T1000 (cell line): Measurements from ENCODE around the gene MX2.
"Not testable (repeated sequence)": the region's sequence is repeated elsewhere in the genome, so short reads cannot be mapped to it uniquely, and the experiment has no call there.

ENCODE experiments used
- DNase-seq: peaks from one replicate; lab custom pipeline; 2025; ENCODE audit warnings: mixed read lengths; lab: John Stamatoyannopoulos, UW

The MX2 gene

DNA sequence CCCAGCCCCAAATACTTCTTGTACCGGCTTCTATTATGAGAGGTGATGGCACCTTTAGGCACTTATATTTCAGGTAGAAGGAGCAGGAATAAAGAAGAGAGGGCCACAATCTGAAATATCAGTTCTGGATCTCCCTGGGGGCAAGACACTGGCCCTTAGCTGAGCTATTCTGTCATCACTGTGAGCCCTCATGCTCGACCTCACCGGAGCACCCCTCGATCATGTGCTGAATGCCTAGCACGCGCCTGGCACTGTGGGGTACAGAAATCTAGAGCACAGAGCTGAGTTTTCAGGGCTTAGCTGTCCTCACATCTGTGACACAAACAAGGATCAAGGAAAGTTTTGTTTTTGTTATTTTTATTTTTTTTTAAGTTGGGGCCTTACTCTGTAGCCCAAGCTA is 56.6 kb downstream of the MX2 start:
- DNase-seq: no peak

DNA sequence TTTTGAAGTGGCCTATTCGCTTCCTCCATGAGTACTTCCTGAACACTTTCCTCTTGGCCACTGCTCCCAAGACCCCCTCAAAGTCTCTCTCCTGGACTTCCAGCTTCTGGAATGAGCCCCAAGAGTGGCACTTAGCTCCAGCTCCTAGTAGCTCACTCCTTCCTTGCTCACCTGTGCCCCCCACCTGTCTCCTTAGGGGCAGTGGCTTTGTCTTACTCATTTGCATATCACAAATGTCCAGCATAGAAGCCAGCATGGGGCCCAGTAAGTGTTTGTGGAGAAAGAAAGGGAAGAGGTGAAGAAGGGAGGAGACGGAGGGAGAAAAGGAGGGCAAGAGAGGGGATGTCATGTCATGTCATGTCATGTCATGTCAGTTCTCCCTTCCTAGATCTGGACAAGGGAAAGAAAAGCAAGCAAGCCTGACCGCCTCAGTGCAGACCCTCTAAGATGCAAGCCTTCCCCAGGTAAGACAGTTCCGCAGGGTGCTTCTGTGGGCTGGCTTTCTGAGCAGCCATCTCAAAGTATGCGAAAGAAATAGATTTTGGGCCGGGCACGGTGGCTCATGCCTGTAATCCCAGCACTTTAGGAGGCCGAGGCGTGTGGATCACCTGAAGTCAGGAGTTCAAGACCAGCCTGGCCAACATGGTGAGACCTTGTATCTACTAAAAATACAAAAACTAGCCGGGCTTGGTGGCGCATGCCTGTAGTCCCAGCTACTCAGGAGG is 57.3 kb downstream of the MX2 start:
- DNase-seq: no peak

DNA sequence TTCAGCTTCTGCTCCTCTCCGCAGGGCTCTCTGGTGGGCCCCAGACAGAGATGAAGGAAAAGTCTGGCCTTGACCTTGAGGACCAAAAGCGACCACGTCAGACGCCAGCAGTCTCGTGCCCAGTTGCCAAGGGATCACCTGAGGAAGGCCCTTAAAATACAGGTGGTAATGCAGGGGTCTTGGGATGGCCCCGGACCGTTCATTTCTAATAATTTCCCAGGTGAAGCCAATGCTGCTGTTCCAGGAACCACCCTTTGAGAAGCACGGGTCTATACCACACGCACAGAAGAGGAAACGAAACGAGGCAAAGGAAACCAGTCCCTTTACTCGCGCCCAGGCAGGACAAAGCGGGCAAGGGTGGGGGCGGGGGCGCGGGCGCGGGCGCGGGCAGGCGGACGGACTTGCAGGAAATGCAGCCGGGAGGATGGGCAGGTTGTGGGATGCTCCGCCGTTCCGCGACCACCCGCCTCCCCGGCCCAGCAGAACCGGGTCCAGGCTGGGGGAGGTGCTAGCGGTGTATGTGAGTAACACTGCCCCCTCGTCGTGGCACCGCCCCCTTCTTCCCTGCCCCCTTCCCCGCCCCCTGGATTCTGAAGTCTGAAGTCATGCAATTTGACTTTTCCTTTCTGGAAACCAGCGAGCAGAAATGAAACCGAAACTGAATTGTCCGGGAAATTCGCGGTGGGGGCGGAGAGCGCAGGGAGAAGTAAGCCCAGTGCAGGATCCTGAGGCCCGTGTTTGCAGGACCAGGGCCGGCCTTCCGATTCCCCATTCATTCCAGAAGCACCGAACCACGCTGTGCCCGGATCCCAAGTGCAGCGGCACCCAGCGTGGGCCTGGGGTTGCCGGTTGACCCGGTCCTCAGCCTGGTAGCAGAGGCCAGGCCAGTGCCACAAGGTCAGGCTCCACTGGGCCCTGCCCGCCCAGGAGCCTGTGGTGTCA is 58.4 kb downstream of the MX2 start:
- peak; percentile 49 for DNase-seq

DNA sequence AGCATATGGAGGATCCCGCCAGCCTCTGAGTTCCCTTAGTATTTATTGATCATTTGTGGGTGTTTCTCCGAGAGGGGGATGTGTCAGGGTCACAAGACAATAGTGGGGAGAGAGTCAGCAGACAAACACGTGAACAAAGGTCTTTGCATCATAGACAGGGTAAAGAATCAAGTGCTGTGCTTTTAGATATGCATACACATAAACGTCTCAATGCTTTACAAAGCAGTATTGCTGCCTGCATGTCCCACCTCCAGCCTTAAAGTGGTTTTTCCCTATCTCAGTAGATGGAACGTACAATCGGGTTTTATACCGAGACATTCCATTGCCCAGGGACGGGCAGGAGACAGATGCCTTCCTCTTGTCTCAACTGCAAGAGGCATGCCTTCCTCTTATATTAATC is 59.2 kb downstream of the MX2 start:
- DNase-seq: not testable (repeated sequence)

DNA sequence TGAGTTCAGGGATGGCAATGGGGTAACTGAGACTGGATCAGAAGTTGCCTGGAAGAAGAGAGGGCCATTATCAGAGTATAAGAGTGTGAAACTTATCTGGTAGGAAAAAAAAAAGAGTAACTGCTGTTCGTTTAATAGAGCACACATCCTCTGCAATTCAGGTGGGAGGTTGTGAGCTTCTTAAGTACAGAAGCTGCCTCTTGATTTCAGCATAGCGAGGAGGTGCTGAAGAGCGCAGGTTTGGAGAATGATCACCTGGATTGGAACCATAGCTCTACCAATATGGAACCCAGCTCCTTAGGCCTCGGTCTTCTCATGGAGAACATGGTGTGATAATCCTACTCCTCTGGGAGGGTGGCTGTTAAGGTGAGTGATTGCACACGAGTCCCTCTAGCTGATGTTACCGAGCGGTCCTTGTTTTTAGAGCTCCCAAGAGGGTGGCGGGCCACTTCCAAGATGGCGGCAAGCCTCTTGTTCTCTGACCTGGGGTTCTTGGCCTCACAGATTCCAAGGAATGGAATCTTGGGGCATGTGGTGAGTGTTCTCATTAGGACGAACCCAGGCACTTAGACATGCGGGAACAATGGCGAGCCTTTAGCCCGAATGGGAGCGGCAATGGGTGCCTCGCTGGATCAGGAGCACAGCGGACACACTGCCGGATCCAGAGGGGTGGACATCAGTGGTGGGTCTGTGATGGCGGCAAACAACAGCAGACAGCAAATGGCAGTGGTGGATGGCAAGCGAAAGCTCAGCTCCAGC is 60.9 kb downstream of the MX2 start:
- no peak for DNase-seq

DNA sequence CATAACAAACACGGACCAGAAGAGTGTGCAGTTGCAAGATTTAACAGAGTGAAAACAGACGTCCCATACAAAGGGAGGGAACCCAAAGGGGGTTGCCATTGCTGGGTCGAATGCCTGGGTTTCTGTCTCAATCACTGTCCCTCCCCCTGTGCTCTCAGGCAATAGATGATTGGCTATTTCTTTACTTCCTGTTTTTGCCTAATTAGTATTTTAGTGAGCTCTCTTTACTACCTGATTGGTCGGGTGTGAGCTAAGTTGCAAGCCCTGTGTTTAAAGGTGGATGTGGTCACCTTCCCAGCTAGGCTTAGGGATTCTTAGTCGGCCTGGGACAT is 61.4 kb downstream of the MX2 start:
- DNase-seq: not testable (repeated sequence)

DNA sequence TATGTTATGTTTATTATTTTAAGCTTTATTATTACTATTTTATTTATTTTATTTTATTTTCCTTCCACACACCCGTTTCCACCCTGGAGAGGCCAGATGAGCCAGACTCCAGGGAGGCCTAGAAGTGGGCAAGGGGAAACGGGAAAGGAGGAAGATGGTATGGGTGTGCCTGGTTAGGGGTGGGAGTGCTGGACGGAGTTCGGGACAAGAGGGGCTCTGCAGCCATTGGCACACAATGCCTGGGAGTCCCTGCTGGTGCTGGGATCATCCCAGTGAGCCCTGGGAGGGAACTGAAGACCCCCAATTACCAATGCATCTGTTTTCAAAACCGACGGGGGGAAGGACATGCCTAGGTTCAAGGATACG is 63.7 kb downstream of the MX2 start:
- no peak for DNase-seq

DNA sequence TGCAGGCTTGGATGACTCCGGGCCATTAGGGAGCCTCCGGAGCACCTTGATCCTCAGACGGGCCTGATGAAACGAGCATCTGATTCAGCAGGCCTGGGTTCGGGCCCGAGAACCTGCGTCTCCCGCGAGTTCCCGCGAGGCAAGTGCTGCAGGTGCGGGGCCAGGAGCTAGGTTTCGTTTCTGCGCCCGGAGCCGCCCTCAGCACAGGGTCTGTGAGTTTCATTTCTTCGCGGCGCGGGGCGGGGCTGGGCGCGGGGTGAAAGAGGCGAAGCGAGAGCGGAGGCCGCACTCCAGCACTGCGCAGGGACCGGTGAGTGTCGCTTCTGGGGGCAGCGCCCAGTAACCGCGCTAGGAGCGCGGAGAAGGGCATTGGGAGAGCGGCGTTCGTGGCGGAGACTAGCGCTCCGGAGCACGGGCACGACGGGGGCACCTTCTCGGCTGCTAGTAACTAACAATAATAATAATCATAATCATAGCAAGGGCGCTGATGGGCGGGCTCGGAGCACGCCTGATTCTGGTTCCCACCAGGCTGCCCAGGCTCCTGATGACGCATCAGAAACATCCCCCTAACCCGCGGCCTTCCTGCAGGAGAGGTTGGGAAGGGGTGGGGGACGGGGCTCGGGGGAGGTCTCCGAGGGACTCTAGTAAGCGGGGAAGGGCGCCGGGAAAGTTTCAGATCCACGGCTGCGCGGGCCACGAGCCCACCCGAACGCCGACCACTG is 64.3 kb downstream of the MX2 start, which contains the start of gene MX1:
TSS of gene MX1 (plus strand) at position 286 of the 722 bp plus-strand sequence. CDS start 5,832 bp downstream, outside the sequence.
- DNase-seq: no peak

DNA sequence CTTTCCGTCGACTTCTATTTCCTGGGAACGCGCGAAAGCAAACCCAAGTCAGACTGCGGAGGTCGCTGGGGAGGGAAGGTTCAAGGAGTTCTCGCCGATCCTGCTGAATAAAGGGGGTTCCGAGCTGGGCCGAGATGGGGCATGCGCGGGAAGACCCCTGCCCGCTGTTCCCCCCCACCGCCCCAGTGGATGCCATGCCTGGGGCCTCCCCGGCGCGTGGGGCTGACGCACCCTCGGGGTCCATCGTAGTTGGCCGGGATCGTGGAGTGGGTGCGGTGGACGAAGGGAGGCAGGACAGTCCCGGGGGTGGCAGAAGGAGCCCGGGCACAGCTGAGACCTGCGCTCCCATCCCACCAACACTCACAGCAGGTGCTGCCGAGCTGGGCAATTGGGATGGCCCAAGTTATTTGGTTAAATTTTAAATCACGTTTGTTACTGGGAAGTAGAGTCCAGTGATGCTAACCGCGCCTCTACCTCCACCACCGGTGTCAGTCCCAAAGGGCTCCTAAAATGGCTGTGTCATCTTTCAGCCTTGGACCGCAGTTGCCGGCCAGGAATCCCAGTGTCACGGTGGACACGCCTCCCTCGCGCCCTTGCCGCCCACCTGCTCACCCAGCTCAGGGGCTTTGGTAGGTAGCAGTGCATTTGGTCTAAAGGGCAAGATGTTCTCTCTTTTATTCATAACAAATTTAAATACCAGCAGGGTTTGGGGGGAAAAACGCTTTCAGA is 65.0 kb downstream of the MX2 start:
- no peak for DNase-seq

DNA sequence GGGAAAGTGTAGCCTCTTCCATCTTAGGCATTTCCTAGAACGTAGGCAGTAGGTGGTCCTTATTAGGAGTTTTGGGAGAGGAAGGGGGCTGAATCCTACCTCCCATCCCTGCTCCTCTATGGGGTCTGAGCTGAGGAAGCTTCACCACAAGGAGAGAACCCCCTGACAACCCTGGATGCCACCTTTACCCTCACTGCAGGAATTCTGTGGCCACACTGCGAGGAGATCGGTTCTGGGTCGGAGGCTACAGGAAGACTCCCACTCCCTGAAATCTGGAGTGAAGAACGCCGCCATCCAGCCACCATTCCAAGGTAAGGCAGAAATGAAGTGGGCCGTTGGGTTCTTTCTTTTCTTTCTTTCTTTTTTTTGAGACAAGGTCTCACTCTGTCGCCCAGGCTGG is 65.7 kb downstream of the MX2 start:
- no peak for DNase-seq

DNA sequence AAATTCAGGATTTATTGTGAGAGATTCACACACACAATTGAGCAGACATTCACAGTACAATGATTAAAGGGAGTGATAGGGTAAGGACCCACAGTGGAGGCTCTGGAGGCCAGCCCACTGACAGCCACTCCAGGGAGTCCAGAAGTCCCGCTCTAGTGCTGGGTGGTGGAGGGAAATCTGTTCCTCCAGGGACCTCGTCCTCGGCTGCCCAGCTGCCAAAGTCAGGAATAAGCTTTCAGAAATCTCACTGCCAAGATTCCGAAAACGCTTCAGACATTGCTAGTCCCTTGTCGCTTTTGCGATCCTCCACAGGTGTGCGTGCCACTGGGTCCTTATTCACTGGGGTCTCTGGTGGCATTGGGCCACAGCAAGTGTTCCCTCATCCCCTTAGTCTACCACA is 66.5 kb downstream of the MX2 start:
- no peak for DNase-seq

DNA sequence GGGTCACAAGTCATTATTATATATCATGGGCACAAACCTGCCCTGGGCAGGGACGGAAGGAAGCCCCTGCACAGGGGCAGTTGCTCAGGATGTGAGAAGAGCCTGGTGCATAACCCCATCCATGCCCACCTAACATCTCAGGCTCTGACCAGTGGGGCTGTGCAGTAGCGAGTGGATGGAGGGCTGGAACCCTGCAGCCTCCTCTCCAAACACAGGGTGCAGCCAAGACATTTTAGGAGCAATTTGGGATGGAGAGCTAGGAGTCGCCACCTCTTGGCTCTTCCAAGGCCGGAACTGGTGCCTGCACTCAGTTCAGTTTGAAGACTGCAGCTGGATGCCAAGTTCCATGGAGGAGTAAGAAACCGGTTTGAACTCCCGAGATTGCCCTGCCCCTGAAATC is 67.0 kb downstream of the MX2 start:
- no peak for DNase-seq

DNA sequence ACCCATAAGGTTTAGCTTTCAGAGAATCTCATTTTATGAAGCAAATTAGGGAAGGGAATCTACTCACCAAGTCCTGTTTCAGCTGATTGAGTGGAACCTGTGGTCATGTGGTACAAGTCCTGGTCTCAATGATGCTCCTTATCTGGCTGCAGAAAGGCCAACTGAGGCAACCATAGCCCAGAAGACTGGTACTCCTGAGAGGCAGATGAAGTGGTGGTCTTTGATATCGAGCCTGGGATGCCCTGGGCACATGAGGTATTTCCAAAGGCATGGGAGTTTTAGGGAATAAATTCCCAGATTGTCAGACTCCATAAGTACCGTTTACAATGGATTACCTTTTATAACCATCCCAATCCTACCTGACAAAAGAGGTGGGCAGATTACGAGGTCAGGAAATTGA is 67.5 kb downstream of the MX2 start:
- no peak for DNase-seq

DNA sequence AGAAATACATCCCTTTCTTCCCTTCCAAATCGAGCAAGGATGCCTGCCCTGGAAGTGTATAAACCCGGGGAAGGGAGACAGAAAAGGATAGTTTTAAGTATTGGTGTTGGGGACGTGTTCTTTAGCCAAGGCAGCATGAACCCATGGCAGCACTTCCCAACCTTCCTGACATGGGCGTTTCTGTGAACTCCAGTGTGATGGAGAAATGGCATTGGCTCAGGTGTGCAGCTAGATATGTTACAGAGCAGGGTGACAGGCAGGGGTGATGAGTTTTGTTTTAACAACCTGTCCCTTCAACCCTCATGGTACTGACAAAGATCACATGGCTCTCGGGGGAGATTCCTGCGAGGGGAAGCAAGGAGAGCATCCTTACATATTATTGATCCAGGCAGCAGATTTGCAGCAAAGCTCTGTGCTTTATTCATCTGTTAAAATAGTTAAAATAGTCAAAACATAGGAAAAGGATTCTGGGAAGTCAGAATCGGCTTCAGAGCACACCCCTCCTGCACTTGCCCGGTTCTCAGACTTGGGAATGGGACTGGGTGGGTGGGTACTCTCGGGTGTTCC is 68.2 kb downstream of the MX2 start:
- no peak for DNase-seq

DNA sequence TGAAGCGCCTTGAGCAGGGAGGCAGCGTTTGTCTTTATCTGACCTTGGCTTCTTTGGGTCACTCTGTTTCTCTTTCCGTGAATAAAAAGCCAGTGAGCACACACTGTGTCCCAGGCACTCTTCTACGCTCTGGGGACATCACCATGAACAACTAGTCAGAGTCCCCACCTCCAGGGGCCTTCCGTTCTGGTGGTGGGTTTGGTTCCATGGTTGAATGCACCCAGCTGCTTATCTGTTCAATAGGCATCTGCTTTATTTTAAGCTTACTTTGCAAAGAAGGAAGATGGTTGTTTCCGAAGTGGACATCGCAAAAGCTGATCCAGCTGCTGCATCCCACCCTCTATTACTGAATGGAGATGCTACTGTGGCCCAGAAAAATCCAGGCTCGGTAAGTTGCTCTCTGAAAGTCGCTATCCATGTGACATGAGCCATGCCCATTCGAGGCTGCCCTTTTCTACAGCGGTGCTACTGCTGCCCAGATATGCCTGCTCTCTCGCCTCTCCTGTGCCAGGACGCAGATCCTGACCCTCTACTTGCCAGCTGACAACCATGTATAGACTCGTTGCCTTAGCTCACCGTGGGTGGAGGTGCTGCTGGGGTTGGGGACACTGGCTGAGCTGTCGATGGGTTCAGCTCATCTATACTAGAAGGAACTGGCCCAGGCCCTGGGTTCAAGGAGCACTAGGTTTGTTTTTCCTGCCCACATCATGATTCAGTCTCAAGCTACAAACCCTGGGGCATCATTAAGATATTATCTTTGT is 70.1 kb downstream of the MX2 start:
- DNase-seq: no peak

DNA sequence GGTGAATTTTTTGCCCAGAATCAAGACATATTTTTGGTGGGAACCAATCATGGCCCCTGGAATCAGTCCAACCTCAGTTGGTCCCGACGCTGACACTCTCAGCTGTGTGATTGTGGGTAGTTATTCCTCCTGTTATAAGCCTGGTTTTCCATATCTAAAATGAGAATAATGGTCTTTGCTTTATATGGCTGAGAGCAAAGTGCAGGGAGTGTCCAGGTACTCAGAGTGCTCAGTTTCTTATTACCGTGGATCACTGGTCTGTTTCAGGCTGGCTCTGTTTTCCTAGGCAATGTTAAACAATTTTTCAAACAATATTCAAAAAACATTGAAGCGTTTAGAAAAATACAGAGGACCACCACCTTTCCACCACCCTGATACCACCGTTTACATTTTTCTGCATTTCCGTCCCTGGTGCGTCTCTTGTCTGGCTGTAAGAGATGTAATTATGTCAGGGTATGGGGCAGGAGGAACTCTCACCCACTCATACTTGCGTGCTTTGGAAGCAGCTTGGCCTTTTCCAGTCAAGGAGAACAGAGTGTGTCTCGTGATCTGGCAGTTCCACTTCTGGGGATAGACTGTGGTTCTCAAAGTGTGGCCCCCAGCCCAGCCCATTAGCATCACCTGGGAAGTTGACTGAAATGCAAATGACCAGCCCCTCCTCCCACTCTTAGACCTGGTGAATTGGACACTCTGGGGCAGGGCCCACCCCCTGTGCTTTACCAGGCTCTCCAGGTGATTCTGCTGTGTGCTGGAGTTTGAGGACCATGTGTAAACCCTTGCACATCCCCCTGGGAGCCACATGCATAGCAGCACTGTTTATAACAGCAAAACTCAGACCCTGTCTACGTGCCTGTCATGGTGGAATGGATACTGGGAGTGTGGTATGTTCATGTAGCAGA is 71.0 kb downstream of the MX2 start:
- no peak for DNase-seq

DNA sequence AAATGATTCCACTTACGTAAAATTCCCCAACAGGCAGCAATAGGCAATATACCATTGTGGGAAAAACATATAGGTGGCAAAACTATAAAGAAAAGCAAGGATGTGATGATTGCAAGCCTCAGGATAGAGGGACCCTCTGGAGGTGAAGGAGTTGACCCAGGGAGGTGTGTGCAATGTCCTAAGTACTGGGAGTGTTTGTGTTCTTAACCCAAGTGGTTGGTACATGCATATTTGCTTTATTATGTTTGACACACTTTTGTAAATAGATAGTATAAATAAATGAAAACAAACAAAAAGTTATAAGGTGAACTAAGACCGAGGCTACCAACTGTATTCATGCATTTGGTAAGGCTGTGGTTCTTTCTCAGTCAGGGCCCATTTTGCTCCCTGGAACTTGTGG is 71.7 kb downstream of the MX2 start:
- DNase-seq: no peak

DNA sequence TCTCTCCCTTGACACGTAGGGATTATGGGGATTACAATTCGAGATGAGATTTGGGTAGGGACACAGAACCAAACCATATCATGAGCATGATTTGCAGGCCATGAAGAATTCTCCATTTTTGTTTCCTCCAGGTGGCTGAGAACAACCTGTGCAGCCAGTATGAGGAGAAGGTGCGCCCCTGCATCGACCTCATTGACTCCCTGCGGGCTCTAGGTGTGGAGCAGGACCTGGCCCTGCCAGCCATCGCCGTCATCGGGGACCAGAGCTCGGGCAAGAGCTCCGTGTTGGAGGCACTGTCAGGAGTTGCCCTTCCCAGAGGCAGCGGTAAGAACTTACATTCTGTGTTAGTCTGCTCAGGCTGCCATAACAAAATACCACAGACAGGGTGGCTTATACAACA is 73.9 kb downstream of the MX2 start:
- DNase-seq: no peak

DNA sequence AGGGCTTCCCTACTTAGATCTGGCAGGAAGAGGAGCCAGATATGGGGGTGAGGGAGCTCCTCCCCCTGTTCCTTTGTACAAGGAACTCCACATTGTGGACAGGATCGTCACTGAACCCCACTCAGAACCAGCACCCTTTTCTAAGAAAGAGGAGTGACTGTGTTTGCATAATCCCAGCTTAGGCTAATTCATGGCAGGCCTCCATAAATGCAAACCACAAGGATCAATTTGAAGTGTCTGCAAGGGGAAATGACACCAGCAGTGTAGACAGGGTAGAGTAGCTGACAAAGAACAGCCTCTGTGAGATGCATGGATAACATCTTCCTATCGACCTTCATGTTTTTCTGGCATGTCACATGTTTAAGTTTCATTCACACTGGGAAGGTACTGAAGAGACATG is 75.9 kb downstream of the MX2 start:
- DNase-seq: no peak
